ENCODE results near the gene SYTL2.

DNA sequence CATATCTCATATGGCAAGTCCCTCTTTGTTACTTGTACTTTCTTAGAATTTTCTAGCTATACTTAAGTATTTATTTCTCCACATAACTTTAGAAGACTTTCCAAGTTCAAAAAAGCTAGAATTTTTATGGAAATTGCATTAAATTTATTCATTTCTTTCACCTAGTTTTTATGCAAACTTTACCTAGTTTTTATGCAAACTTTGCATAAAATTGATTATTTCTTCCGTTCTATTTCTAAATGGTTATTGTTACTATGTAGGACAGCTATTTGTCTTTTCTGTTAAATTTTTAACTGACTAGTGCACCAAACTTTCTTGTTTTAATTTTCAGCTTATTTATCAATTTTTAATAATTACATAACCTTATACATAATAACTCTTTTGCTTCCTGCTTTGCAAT, 142.8 kb downstream of the SYTL2 start:
- no peak for TF ChIP-seq CTCF (IDR thresholded peaks at IDR 0.05)
- no peak for TF ChIP-seq EP300 (IDR thresholded peaks at IDR 0.05)
- TF ChIP-seq POLR2AphosphoS5 (IDR thresholded peaks at IDR 0.05): no peak

Measured in stomach (tissue), 4 donors.